Activated B cell treated with CpG ODN at 0.5 μM for 24 hours (primary cell): ENCODE measurements around the gene BSG. TPM values are rescaled to one million over a fixed set of nuclear protein-coding genes. Genes with fewer than 3 reads are reported as not detected.
A peak's percentile ranks its signal among the peaks of the same experiment; 100 is the strongest.

Experiments
- ATAC-seq: fragments of 200-7000 bp; cut with Tn5 transposase; one replicate; pipeline ENCODE4 v1.10.0; 2021; ENCODE audit warnings: low read depth, mild to moderate bottlenecking, moderate library complexity
- CTCF ChIA-PET: fragments of 350-600 bp; sonication (Branson Sonifier 250); formaldehyde crosslinking; loops from one replicate; lab custom pipeline; 2021; ENCODE audit warnings: antibody characterized with exemption; lab: Charles Lee
- POLR2A ChIA-PET: fragments of 350-600 bp; sonication (Branson Sonifier 250); formaldehyde crosslinking; loops from one replicate; lab custom pipeline; 2021; ENCODE audit warnings: antibody characterized with exemption; lab: Charles Lee
- DNase-seq: peaks from one replicate; pipeline ENCODE4 v3.0.0; 2022
- H3K27ac Mint-ChIP-seq: one replicate; pipeline ENCODE4 v1.8.0; 2020; ENCODE audit warnings: mixed read lengths
- H3K27me3 Mint-ChIP-seq: one replicate; pipeline ENCODE4 v1.8.0; 2021; ENCODE audit warnings: mixed read lengths
- H3K36me3 Mint-ChIP-seq: one replicate; pipeline ENCODE4 v1.8.0; 2021; ENCODE audit warnings: low read depth, mixed read lengths
- H3K4me1 Mint-ChIP-seq: one replicate; pipeline ENCODE4 v1.8.0; 2021; ENCODE audit warnings: mixed read lengths
- H3K4me3 Mint-ChIP-seq: one replicate; pipeline ENCODE4 v1.8.0; 2020; ENCODE audit warnings: mild to moderate bottlenecking, mixed read lengths
- H3K9me3 Mint-ChIP-seq: one replicate; pipeline ENCODE4 v1.8.0; 2020; ENCODE audit warnings: mixed read lengths
- intact Hi-C: fragments of 100-400 bp; cut with micrococcal nuclease; formaldehyde crosslinking; loops from one replicate; pipeline ENCODE4 v1.15.1; 2024
- total RNA-seq: library from RNA; stranded (reverse); gene quantifications from 2 replicates; pipeline ENCODE4 v1.2.3, GENCODE V29; 2022
- TF ChIP-seq, protein P1 (sequence below): fragments of 200-600 bp; IDR thresholded peaks from one replicate; pipeline ENCODE4 v1.8.0; 2022; ENCODE audit warnings: antibody characterized with exemption, mild to moderate bottlenecking

The BSG gene
- total RNA-seq, 1 donor from 2014 or later: 150 TPM

DNA sequence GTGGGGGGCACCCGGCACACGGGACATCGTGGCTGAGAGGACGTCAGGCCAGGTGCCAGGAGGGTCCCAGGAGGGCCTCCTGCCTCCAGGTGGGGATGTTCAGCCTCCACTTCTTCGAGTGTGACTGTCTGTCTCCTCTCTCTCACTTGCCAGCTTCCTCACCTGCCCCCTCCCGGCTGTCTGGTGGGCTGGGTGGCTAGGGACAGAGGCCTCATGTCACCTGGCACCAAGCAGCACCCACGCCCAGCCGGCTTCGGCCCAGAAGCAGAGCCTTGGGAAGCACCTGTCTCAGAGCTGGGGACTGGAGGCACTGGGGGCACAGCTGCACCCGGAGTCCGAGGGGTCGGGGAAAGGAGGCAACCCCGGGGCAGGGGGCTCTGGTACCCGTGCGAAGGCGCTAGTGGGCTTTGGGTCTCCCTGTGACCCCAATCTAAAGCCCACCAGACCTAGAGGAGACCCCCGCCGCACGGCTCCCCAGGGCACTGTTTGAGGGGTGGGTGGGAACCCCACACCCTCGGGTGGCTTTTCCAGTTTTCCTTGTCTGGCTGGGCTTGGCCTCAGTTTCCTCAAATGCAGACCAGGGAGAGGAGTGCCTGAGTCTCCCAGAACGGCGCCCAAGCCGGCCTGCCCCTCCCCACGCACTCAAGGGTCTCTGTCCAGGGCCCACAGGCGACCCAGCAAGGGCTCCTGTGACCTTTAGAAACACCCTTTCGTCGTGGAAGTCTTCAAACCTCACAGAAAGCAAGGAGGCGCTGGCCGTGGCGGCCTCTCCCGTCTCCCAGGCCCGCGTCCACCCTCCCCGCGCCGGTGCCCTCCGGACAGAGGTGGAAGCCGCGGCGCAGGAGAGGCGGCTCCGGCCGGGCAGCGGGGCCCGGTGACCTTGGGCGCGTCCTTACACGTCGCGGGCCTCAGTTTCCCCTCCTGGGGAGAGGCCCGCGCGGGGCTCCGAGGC lies 16.6 kb downstream of the BSG start:
- ATAC-seq (no peak), DNase-seq (peak; percentile 42)
- intact Hi-C loops: loop anchor here (1.0 to 2.0 kb wide), 2 partner anchors 44 to 145 kb away; partner anchors contain the start of gene POLRMT
- peak overlapping the region; percentile 44 for H3K4me3 Mint-ChIP-seq
- no peaks in the 10 kb centered on the region for H3K36me3 Mint-ChIP-seq
- ChIA-PET POLR2A (interaction anchor here (0.7 kb wide), 1 partner anchor 61 kb away, joined by 3 read pairs; no protein-coding TSS in a partner anchor), CTCF (no interaction called here)
- no peaks in the 10 kb centered on the region for H3K9me3 Mint-ChIP-seq
- peaks cover 14% of the 10 kb centered on the region for H3K27me3 Mint-ChIP-seq
- H3K27ac Mint-ChIP-seq: no peak overlapping the region
- TF ChIP-seq, protein P1, sequence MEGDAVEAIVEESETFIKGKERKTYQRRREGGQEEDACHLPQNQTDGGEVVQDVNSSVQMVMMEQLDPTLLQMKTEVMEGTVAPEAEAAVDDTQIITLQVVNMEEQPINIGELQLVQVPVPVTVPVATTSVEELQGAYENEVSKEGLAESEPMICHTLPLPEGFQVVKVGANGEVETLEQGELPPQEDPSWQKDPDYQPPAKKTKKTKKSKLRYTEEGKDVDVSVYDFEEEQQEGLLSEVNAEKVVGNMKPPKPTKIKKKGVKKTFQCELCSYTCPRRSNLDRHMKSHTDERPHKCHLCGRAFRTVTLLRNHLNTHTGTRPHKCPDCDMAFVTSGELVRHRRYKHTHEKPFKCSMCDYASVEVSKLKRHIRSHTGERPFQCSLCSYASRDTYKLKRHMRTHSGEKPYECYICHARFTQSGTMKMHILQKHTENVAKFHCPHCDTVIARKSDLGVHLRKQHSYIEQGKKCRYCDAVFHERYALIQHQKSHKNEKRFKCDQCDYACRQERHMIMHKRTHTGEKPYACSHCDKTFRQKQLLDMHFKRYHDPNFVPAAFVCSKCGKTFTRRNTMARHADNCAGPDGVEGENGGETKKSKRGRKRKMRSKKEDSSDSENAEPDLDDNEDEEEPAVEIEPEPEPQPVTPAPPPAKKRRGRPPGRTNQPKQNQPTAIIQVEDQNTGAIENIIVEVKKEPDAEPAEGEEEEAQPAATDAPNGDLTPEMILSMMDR: no peak
- peaks cover 11% of the 10 kb centered on the region for H3K4me1 Mint-ChIP-seq

GRCh38 chr19:589693-590395 lies 17.4 kb downstream of the BSG start, which contains the start of gene HCN2:
TSS of gene HCN2 (plus strand) at chr19:589881. CDS start at chr19:589946, 65 bp downstream.
- intact Hi-C loops: loop anchor here (2.0 kb wide), 1 partner anchor 43 kb away; the partner anchor contains the start of gene POLRMT
- Mint-ChIP-seq H3K36me3 (no peaks in the 10 kb centered on the region), H3K4me1 (peaks cover 11% of the 10 kb centered on the region), H3K9me3 (no peaks in the 10 kb centered on the region), H3K27me3 (peaks cover 14% of the 10 kb centered on the region), H3K27ac (no peak within 1 kb of the TSS), H3K4me3 (peak within 1 kb of the TSS; percentile 44)
- CTCF ChIA-PET: no interaction called here
- POLR2A ChIA-PET: no interaction called here
- no peak for ATAC-seq
- TF ChIP-seq, protein P1: no peak
- no peak for DNase-seq

DNA sequence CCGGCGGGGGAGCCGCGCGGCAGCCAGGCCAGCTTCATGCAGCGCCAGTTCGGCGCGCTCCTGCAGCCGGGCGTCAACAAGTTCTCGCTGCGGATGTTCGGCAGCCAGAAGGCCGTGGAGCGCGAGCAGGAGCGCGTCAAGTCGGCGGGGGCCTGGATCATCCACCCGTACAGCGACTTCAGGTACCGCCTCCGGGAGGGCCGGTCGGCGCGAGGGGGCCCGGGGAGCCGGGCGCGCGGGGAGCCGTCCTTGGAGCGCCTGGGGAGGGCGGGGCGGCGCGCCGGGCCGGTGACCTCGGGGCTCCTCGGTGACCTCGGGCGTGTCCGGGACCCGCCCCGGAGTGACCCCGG lies 18.0 kb downstream of the BSG start:
- H3K4me3 Mint-ChIP-seq: no peak overlapping the region
- peaks cover 11% of the 10 kb centered on the region for H3K4me1 Mint-ChIP-seq
- peaks cover 14% of the 10 kb centered on the region for H3K27me3 Mint-ChIP-seq
- no peaks in the 10 kb centered on the region for H3K9me3 Mint-ChIP-seq
- ChIA-PET CTCF (no interaction called here), POLR2A (no interaction called here)
- no peak overlapping the region for H3K27ac Mint-ChIP-seq
- DNase-seq: no peak
- TF ChIP-seq, protein P1: no peak
- intact Hi-C loops: no loop called here
- H3K36me3 Mint-ChIP-seq: no peaks in the 10 kb centered on the region
- ATAC-seq: peak; percentile 22

GRCh38 chr19:590750-591098 lies 18.3 kb downstream of the BSG start:
- Mint-ChIP-seq H3K4me3 (no peak overlapping the region), H3K9me3 (no peaks in the 10 kb centered on the region), H3K36me3 (no peaks in the 10 kb centered on the region), H3K27me3 (peaks cover 14% of the 10 kb centered on the region), H3K27ac (no peak overlapping the region), H3K4me1 (peaks cover 11% of the 10 kb centered on the region)
- intact Hi-C loops: no loop called here
- DNase-seq (no peak), ATAC-seq (no peak)
- TF ChIP-seq, protein P1: no peak
- CTCF ChIA-PET: no interaction called here
- POLR2A ChIA-PET: no interaction called here
